HUDEP-2 (cell line): ENCODE measurements around the gene ADAP1.

ENCODE experiments used
- DNase-seq, 76 experiments: peaks; one replicate each; lab custom pipeline; 2025; ENCODE audit not compliant: unreplicated experiment in 76 of 76; lab: John Stamatoyannopoulos, UW

The ADAP1 gene

DNA sequence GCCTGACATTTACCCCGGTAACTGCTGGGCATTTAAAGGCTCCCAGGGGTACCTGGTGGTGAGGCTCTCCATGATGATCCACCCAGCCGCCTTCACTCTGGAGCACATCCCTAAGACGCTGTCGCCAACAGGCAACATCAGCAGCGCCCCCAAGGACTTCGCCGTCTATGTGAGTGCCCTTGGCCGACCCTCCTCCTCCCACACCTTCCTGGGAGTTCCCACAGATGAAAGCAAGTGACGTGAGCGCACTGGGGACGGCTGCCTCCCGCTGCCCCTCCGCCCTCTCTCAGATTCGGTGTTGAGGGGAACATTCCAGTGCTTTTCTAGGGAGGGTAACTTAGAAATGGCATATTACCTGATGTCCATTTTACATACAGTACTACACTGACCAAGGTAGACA is 85.1 kb downstream of the ADAP1 start:
- DNase-seq: no peak

DNA sequence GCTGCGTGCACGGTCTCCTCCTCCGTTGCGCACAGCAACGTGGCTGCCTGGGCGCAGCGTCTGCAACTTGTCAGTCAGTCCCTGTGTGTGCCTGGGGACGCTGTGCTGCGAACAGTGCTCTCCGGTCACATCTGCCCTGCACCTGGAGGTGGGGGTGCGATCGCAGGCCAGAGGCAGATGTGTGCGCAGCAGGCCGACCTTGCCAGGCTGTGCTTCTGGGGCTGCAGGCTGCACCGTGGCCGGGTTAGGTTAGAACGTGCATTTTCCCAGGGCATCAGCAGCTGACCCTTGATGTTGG is 86.3 kb downstream of the ADAP1 start:
- DNase-seq: no peak

DNA sequence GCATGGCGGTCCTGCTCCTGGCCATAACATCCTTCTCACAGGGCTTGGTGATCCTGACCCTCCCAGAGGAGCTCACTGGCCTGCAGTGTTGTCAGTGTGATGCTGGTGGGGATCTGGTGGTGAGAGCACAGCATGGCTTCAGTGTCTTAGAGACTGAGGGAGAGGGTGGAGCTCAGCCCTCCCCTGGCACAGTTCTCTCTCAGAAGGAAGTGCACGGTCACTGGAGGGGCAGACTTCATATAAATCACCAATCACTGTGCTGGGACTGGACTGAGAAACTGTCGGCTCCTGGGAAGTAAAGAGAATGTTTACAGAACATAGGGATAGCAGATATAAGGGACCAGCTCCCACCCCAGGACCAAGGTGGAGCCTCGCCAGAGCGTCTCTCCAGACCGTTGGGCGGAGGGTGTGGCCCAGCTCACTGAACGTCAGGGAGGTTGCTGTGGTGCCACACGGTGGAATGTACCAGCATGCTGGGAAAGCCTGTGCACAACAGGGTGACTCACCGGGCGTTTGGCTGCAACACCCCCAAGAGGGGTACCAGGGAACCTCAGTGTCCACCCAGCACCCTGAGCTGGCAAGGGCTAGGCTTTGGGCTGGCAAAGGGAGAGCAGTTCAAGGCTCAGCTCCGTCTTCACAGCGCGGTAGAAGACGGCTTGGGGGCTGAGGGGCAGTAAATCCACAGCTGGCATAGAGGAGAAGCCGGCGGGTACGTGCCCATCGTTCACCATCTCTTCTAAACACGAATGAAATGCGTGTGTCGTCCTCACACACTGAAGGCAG is 86.9 kb downstream of the ADAP1 start:
- DNase-seq: peak in 72 of 76 experiments; percentile 15 to 90 (median 74)

DNA sequence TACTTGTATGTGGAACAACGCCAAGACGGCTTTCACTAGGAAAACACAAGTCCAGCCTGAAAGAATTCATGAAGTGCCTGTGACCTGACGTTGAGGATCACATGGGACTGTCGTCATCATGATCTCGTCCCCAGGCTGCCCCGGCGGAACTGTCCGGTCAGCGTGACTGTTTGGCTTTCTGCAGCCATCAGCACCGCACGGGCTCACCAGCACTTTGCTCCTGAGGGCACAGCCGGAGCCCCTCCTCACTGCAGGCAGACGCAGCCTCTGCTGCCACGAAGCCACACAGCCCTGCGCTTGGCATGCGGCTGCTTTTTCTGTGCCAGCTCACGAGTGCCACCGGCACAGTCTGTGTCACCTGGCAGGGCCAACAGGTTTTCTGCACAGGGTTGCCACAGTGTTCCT is 87.5 kb downstream of the ADAP1 start:
- no peak for DNase-seq

DNA sequence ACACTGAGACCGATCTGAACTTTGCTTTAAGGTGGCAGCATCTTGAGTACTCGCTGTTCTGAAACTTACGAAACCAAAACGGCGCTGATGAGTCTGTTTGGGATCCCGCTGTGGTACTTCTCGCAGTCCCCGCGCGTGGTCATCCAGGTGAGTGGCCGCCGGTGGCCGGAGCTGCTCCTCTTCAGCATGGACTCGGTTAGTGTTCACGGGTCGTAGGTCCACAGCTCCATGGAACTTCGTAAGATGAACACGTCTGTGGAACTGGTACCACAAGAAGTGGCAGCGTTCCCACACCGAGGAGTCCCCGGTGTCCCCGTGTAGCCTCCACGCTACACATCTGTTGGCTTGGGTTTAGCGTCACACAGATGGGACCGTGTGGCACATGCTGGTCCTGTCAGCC is 88.6 kb downstream of the ADAP1 start:
- DNase-seq: no peak

DNA sequence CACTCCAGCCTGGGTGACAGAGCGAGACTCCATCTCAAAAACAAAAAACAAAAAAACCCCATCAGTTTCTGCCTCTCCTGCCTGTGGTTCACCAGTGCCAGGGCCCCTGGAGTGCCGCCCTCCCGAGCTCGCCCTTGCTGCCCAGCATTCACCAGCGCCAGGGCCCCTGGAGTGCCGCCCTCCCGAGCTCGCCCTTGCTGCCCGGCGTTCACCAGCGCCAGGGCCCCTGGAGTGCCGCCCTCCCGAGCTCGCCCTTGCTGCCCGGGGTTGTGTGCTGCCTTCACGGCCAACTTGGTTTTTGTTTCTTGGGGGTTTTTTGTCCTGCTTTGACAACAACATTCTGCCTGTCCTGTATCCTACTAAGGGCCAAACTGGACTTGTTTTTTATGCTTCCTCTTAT is 91.4 kb downstream of the ADAP1 start:
- DNase-seq: no peak

DNA sequence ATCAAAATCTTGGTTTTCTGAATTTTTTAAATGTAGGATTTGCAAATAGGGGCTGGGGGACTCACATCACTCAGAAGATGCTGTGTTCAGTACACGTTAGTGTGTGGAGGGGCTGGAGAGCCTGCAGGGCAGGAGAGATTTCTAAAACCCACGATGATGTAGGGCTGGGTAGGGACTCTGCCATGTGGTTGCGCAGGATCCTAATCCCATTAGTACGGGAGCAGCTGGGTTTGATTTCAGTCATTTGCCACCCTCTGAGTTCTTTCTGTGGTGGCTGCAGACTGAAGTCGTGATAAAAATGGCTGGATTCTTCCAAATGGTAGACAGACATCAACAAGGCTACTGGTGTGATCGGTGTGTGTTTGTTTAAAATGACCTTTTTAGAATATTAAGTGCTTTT is 92.3 kb downstream of the ADAP1 start:
- DNase-seq: no peak

DNA sequence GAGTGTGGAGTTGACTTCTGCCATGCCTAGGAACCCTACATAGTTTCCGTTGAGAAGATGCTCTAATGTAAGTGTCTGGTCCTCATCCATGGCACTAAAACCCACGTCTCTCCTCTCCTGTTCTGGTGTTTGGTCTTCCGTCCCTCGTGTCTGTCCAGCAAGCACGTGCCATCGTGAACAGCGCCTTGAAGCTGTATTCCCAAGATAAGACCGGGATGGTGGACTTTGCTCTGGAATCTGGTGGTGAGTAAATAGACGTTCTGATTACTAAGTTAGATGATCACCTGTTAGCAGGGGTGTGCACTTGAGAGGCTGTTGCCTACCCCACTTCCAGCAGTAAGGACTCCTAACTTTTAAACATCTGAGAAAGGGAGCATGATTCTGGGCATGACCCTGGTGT is 93.3 kb downstream of the ADAP1 start:
- DNase-seq: no peak

DNA sequence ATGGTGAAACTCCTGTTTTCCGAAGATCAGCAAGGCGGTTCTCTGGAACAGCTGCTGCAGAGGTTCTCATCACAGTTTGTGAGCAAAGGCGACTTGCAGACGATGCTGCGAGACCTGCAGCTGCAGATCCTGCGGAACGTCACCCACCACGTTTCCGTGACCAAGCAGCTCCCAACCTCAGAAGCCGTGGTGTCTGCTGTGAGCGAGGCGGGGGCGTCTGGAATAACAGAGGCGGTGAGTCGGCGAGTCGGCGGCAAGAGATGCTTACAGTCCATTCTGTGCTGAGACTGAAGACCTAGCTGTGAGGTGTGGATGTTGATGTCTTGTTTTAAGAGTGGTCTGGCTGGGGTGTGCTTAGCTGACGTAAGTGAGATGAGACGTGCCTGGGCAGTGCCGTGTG is 94.3 kb downstream of the ADAP1 start:
- DNase-seq: no peak

DNA sequence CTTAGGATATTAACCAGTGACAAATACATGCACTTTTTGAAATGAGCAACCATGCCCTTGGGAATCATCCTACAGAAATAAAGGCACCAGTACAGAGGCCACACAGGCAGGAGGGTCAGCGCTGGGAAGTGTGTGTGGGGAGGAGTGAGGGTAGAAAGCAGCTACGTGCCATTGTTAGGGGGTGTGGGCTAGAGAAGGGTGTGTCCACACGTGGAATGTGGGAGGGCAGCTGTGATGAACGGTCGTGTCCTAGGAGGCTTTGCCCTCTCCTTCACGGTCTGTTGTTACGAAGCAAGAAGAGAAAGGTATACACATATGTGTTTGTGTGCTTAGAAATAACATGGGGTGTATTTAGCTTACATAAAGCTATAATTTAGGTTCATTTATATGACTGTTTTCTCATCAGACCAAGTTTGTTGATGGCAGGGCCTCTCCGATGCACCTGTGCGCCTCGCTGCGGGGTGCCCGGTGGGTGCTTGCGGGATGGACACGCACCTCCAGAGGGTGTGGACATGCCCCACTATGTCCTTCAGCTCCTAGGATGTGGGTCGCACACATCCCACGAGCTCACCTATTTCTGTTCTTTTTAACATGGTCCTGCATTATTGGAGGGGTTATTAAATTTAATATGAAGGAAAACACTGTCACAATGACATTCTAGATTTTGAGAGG is 95.0 kb downstream of the ADAP1 start:
- DNase-seq: peak in 20 of 76 experiments; percentile 4 to 59 (median 34)

DNA sequence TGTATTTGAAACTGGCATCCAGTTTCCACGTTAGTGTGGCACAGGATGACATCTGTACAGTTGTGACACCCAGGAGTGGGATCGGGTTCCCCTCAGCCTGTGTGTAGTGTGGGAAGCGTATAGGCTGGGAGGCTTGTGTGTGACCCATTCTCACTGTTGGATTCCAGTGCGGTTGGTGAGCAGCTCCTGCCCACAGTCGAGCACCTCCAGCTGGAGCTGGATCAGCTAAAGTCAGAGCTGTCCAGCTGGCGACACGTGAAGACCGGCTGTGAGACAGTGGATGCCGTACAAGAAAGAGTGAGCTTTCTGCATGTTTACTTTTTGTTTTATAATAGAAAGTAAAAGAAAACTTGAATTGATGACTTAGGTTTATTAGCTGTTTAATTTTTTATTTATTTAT is 96.8 kb downstream of the ADAP1 start:
- no peak for DNase-seq

DNA sequence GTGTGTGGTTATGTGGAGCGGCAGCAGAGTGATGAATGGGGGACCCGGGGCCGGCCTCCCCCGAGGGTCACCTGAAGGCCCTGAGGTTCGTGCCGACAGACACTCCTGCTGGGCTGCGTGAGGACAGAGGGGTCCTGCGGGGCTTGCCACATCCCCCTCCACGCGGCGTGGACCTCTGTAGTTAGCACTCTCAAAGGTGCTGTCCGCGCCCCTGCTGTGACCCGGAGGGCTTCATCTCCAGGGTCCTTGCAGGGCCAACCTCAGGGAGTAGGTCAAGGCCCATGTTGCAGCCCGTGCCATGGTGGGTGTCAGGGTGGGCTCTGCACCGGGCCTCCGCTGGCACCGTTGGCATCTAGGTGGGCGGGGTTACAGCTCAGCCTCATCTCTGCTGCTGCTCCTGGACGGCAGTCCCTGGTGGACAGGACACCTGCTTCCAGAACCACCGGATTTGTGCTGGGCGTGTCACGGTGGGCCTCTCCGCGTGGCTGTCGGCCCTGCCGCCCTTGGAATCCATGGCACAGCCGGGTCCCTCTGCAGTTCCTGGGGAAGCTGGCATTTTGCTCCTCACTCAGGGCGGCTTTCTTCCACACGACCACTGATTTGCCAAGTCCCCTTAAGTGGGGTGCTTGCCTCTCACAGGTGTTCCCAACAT is 97.9 kb downstream of the ADAP1 start:
- DNase-seq: no peak

DNA sequence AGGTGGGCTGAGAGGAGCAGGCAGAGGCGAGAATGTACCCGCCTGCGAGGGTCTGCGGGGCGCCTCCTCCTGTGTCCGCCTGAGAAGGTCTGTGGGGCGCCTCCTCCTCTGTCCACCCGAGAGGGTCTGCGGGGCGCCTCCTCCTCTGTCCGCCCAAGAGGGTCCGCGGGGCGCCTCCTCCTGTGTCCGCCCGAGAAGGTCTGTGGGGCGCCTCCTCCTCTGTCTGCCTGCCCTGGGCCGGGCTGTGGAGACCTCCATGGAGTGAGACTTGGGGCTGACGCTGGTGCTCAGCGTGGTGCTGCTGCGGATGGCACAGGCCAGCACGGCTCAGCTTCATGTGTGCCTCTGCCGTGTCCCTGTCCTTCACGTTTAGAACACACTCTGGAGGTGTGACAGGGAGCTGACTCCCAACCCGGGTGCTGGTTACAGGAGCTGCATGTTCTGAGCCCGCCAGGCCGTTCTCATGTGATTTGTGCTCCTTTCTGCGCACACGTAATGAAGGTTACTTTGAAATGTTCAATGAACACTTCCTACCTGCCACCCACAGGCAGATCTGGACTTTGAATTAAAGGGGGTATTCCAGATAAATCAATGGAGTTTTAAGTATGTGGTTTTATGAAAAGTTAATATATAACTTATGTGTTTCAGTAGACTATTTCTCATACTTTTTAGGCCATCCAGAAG is 98.7 kb downstream of the ADAP1 start:
- DNase-seq: no peak

DNA sequence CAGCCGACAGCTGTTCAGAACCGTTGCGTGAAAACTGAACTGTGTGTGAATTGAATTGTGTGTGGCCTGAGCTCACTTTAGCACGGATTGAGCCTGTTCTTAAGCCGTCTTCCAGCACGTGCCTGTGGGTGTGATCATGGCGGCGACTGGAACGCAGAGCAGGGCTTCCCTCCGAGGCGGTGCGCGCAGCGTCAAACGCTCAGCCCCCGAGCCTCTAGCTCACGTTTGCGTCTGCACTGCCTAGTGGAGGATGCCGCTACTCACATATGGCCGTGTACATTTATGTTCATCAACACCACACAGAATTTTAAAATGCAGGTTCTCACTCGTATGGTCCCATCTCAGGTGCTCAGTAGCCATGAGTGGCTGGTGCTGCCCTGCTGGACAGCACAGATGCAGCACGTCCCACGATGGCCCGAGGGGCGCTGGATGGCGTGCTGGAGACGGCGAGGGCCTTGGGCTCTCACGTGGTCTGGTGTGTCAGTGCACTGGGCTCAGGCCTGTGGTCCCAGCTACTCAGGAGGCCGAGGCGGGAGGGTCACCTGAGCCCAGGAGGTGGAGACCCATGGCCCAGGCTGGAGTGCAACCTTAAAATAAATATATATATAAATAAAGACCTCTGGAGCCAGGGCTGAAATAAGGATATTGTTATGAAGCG is 100.2 kb downstream of the ADAP1 start:
- no peak for DNase-seq

DNA sequence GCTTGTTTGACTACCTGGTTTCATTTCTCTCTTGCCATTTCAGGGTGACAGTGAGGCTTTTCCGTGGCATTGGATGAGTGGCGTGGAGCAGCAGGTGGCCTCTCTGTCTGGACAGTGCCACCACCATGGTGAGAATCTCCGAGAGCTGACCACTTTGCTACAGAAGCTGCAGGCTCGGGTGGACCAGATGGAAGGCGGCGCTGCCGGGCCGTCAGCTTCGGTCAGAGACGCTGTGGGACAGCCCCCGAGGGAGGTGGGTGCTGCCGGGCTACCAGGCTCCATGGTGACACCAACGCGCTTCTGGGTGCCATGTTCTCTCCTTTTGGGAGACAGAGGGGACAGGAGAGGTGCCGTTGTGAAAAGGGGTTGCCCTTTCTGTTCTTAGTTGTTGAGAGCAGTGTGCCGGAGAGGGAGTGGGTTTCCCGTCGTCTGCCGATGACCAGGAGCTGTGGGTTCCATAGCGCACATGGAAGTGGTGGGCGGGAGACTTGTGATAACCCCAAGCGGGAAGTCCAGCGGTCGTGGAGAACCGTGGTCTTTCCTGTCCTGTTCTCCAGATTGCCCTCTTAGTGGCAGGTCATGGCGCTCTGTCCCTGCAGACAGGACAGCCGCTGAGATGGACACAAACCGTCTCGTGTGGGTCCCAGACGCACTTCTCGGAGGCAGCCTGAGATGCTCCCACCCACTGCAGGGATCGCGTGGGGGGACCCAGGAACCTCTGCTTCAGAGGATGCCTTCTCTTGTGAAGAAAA is 100.9 kb downstream of the ADAP1 start:
- no peak for DNase-seq

DNA sequence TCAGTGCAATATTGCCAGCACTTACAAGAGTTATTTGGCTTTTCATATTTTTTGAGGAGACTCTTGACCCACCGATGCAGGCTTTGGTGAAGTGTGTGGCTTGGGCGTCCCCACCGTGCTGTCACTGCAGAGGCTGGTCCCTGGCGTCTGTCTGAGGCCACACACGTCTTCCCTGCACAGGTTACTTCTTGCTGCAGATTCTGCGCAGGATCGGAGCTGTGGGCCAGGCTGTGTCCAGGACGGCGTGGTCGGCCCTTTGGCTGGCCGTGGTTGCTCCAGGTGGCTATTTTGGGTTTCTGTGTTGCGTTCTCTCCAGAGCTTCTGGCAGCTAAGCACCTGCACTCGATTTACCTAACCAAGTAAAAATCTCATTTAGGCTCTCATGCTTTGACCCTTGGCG is 103.3 kb downstream of the ADAP1 start:
- no peak for DNase-seq

DNA sequence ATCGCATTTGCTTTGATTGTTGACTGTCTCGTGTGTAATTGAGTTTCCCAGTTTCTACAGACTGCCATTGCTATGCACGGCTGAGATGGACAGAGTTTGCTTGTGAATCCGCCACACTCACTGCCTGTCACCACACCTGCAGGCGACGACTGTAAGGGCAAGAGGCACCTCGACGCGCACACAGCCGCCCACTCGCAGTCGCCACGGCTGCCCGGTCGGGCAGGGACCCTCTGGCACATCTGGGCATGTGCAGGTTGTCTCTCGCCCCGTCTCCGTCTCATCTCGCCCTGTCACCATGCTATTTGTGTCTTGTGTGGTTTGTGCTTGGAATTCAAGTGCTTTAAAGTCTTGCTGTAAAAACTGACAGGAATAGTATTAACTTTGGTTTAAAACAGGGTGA is 104.7 kb downstream of the ADAP1 start:
- no peak for DNase-seq

DNA sequence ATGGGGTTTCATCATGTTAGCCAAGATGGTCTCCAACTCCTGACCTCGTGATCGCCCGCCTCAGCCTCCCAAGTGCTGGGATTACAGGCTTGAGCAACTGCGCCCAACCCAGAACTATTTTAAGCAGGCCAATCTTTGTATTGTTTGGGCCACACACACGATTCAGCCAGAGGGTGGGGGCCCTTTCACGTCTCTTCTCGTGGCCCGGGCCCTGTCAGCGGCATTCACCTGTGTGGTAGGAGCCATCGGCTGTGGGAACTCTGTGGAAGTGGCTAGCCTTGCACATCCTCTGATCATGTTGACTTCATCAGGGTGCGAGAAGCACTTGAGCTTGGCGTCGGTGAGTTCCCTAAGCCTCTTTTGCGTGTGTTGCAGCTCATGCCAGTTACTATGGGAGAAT is 105.3 kb downstream of the ADAP1 start:
- DNase-seq: no peak
